SU-DHL-6 (cell line): Measurements from ENCODE around the gene GOT1.

Source experiments
- H2AFZ ChIP-seq: fragments of 200-600 bp; sonication (generic); 2 replicates; pipeline ENCODE4 v1.6.1; 2014; ENCODE audit warnings: low read depth, mild to moderate bottlenecking, moderate library complexity, mixed read lengths, antibody characterized with exemption, low read length; ENCODE audit not compliant: severe bottlenecking
- H3F3A ChIP-seq: fragments of 200-600 bp; shearing (Covaris generic); 2 replicates; pipeline ENCODE4 v1.6.0; 2016; ENCODE audit warnings: antibody characterized with exemption, mild to moderate bottlenecking; ENCODE audit not compliant: insufficient read depth
- H3K27ac ChIP-seq: fragments of 200-600 bp; sonication (generic); 2 replicates; pipeline ENCODE4 v1.5.1; 2016; ENCODE audit warnings: low read depth, mild to moderate bottlenecking, low read length, moderate library complexity, mixed read lengths
- H3K27me3 ChIP-seq: fragments of 200-600 bp; sonication (generic), shearing (Covaris generic); 2 replicates; pipeline ENCODE4 v1.6.0; 2014; ENCODE audit warnings: mild to moderate bottlenecking, low read length
- H3K36me3 ChIP-seq: fragments of 200-600 bp; sonication (generic); 2 replicates; pipeline ENCODE4 v1.6.1; 2014; ENCODE audit warnings: mild to moderate bottlenecking, low read length, mixed read lengths
- H3K4me2 ChIP-seq: fragments of 300-600, 200-600 bp; shearing (Covaris generic), sonication (generic); 2 replicates; pipeline ENCODE4 v1.6.0; 2014; ENCODE audit warnings: low read length, low read depth, mild to moderate bottlenecking; ENCODE audit not compliant: poor library complexity, severe bottlenecking
- H3K4me3 ChIP-seq: fragments of 200-600 bp; sonication (generic); 2 replicates; pipeline ENCODE4 v1.5.1; 2014; ENCODE audit warnings: antibody characterized with exemption, low read length, mild to moderate bottlenecking, mixed read lengths; ENCODE audit not compliant: insufficient read depth, poor library complexity, severe bottlenecking
- H3K79me2 ChIP-seq: fragments of 200-600 bp; sonication (generic); 2 replicates; pipeline ENCODE4 v1.6.1; 2014; ENCODE audit warnings: mild to moderate bottlenecking, low read length, moderate library complexity; ENCODE audit not compliant: insufficient read depth
- H3K9ac ChIP-seq: fragments of 200-600 bp; sonication (generic); 2 replicates; pipeline ENCODE4 v1.7.0; 2014; ENCODE audit warnings: mild to moderate bottlenecking, low read length
- H3K9me2 ChIP-seq: fragments of 200-600 bp; sonication (generic); replicated peaks from 2 replicates; pipeline ENCODE4 v1.6.1; 2014; ENCODE audit warnings: low read length; ENCODE audit not compliant: insufficient read depth
- H3K9me3 ChIP-seq: fragments of 200-600 bp; sonication (generic); 2 replicates; pipeline ENCODE4 v1.6.1; 2014; ENCODE audit warnings: low read length, mixed read lengths; ENCODE audit not compliant: insufficient read depth
- H4K20me1 ChIP-seq: fragments of 200-600 bp; sonication (generic); 2 replicates; pipeline ENCODE4 v1.6.1; 2014; ENCODE audit warnings: low read depth, mild to moderate bottlenecking, antibody characterized with exemption, low read length, moderate library complexity, mixed read lengths
- EZH2phosphoT487 ChIP-seq: fragments of 200-600 bp; sonication (generic), shearing (Covaris generic); conservative IDR thresholded peaks from 2 replicates; pipeline ENCODE4 v1.6.1; 2018; ENCODE audit warnings: mild to moderate bottlenecking, antibody characterized with exemption, low read length, moderate library complexity, mixed read lengths
- TF ChIP-seq, protein P1 (sequence below): fragments of 200-600 bp; sonication (generic); IDR thresholded peaks from one replicate; pipeline ENCODE4 v1.5.1; 2017; ENCODE audit warnings: antibody characterized with exemption, mild to moderate bottlenecking, low read length, moderate library complexity; ENCODE audit not compliant: insufficient read depth, poor library complexity, severe bottlenecking

The GOT1 gene

DNA sequence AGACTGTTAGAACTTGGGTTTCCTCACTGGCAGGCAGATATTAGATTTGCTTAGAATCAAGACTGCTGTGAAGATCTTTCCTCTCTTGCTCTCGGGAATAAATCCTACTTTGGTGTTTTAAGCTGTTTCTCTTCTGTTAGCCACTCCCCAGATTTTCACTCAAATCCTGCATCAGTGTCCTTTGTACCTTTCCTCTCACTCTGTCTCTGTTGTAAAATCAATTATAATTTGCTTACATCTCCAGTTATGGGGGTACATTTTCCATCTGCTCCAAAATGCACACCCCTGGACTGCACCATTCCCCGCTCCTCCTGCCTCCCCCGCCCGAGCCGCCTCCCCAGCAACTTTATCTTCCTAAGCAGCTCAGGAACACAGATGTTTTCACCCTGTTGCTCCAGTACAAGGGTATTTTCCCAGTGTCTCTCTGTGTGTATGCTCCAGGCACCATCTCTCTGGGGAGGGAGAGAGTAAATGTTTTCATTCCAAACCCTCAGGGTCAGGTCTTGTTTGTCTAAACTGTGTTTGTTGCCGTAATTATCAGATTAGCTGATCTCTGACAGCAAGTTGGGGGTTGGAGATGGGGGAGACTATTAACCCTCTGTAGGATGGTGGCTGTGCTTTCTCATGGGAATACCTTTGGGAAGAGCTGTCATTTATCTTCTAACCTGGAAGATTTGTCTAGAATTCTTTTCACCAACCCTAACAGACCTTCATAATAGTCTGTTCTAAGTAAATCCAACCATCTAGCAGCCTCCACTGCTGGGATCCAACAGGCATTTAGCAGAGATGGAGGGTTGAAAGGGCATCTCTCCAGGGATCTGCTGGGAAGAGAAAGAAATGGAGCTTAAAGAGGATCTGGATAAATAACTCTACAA, 20.4 kb upstream of the GOT1 start:
- H3K36me3 ChIP-seq, result no peaks in the 10 kb centered on the region
- H3K79me2 ChIP-seq, result no peaks in the 10 kb centered on the region
- H3K9me2 ChIP-seq, result no peaks in the 10 kb centered on the region
- no peak overlapping the region for H3K9ac ChIP-seq
- H4K20me1 ChIP-seq, result no peaks in the 10 kb centered on the region
- no peaks in the 10 kb centered on the region for H3F3A ChIP-seq
- H2AFZ ChIP-seq, result no peak overlapping the region
- no peak overlapping the region for H3K4me2 ChIP-seq
- no peak for TF ChIP-seq EZH2phosphoT487
- TF ChIP-seq, protein P1, sequence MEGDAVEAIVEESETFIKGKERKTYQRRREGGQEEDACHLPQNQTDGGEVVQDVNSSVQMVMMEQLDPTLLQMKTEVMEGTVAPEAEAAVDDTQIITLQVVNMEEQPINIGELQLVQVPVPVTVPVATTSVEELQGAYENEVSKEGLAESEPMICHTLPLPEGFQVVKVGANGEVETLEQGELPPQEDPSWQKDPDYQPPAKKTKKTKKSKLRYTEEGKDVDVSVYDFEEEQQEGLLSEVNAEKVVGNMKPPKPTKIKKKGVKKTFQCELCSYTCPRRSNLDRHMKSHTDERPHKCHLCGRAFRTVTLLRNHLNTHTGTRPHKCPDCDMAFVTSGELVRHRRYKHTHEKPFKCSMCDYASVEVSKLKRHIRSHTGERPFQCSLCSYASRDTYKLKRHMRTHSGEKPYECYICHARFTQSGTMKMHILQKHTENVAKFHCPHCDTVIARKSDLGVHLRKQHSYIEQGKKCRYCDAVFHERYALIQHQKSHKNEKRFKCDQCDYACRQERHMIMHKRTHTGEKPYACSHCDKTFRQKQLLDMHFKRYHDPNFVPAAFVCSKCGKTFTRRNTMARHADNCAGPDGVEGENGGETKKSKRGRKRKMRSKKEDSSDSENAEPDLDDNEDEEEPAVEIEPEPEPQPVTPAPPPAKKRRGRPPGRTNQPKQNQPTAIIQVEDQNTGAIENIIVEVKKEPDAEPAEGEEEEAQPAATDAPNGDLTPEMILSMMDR, result no peak
- H3K9me3 ChIP-seq, result no peaks in the 10 kb centered on the region
- H3K27ac ChIP-seq, result no peak overlapping the region
- no peak overlapping the region for H3K4me3 ChIP-seq
- no peaks in the 10 kb centered on the region for H3K27me3 ChIP-seq

DNA sequence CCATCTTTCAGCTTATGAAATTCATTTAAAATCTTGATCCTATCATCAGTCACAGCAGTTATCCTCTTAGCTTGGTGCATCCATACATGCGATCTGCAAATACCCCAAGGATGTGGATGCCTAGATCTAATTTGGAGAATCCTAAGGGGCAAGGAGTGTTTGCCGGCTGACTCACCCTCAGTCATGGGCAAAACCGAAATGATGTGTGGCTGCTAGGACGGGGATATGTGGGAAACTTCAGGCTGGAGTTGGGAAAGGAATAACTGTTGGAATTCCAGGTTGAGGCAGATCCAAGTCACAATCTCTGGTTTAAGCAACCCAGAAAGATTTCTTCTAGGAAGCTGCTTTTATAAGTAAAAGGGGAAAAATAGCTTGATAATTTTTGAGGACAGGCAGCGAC, 19.7 kb upstream of the GOT1 start:
- Histone ChIP-seq H3K36me3 (no peaks in the 10 kb centered on the region), H3K4me2 (no peak overlapping the region), H4K20me1 (no peaks in the 10 kb centered on the region), H2AFZ (no peak overlapping the region), H3K9me2 (no peaks in the 10 kb centered on the region), H3K9ac (no peak overlapping the region), H3K9me3 (no peaks in the 10 kb centered on the region), H3K27ac (no peak overlapping the region), H3F3A (no peaks in the 10 kb centered on the region), H3K79me2 (no peaks in the 10 kb centered on the region), H3K4me3 (no peak overlapping the region), H3K27me3 (no peaks in the 10 kb centered on the region)
- TF ChIP-seq, protein P1, result no peak
- no peak for TF ChIP-seq EZH2phosphoT487

DNA sequence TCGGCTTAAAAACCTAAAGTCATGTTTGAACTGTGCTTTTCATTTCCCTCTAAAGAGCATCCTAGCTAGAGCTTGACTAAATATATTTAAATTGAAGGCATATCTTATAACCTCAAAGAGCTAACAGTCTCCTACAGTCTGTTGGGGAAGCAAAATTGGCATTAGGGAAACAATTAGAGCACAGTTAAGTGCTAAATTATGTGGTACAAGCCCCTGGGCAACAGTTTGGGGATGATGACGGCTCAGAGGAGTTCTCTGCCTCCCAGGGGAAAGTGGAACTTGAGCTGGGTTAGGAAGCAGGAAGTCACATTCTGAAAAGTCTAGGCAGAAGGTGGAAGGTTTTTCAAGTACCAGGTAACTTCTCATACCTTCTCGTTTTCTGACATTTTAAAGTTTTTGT, 18.6 kb upstream of the GOT1 start:
- H3K79me2 ChIP-seq, result no peaks in the 10 kb centered on the region
- H3K9me2 ChIP-seq, result no peaks in the 10 kb centered on the region
- no peaks in the 10 kb centered on the region for H4K20me1 ChIP-seq
- no peak overlapping the region for H2AFZ ChIP-seq
- TF ChIP-seq, protein P1, result no peak
- no peak for TF ChIP-seq EZH2phosphoT487
- H3K27ac ChIP-seq, result no peak overlapping the region
- H3K27me3 ChIP-seq, result no peaks in the 10 kb centered on the region
- no peaks in the 10 kb centered on the region for H3K9me3 ChIP-seq
- H3F3A ChIP-seq, result no peaks in the 10 kb centered on the region
- no peak overlapping the region for H3K9ac ChIP-seq
- no peaks in the 10 kb centered on the region for H3K36me3 ChIP-seq
- H3K4me2 ChIP-seq, result no peak overlapping the region
- H3K4me3 ChIP-seq, result no peak overlapping the region
